Cardiac muscle cell (in vitro differentiated cells and primary cell): ENCODE data around the gene PSAPL1. TPM values are rescaled to one million over a fixed set of nuclear protein-coding genes. Genes with fewer than 3 reads are reported as not detected.

ENCODE experiments used
- DNase-seq, 2 donors: peaks; one replicate each; pipeline versions ENCODE4 v3.0.0 to v3.0.0-alpha.2; 2010 to 2017; ENCODE audit warnings: low read depth in 1 of 2, low spot score in 1 of 2
- H3K27ac ChIP-seq: fragments of 200-600 bp; sonication (generic); 2 replicates; pipeline ENCODE4 v1.5.1; 2016
- H3K27me3 ChIP-seq: fragments of 200-600 bp; sonication (generic); 2 replicates; pipeline ENCODE4 v1.6.0; 2016; ENCODE audit warnings: control low read depth
- H3K36me3 ChIP-seq: fragments of 200-600 bp; sonication (generic); 2 replicates; pipeline ENCODE4 v1.5.1; 2016; ENCODE audit warnings: control low read depth
- H3K4me1 ChIP-seq: fragments of 200-600 bp; sonication (generic); 2 replicates; pipeline ENCODE4 v1.8.1; 2017; ENCODE audit warnings: low read depth, mild to moderate bottlenecking, mixed run types
- H3K4me3 ChIP-seq: fragments of 200-600 bp; sonication (generic); 2 replicates; pipeline ENCODE4 v1.5.1; 2016; ENCODE audit warnings: mild to moderate bottlenecking
- H3K9me3 ChIP-seq: fragments of 200-600 bp; sonication (generic); 2 replicates; pipeline ENCODE4 v1.5.1; 2017; ENCODE audit warnings: low read depth, mild to moderate bottlenecking, control low read depth
- CTCF ChIP-seq: IDR thresholded peaks from 2 replicates; pipeline ENCODE4 v1.5.1; 2012; ENCODE audit warnings: low read depth, mild to moderate bottlenecking, low read length
- polyA plus RNA-seq: library from polyadenylated mRNA; unstranded; fragments of >200 nt; fragmentation: Nextera tagmentation; extraction: Ambion mirVana; gene quantifications from 2 replicates; pipeline ENCODE4 v1.2.1, GENCODE V29; 2016
- total RNA-seq: library from RNA; depleted of rRNA; stranded (reverse); fragments of >200 nt; gene quantifications from 2 replicates; pipeline ENCODE4 v1.2.3, GENCODE V29; 2016

The PSAPL1 gene
- total and polyA plus RNA-seq, 2 experiments from 2014 or later = 3.5 to 4.4 TPM

GRCh38 chr4:7381221-7381889 is 53.4 kb downstream of the PSAPL1 start:
- H3K4me1 ChIP-seq = no peaks in the 10 kb centered on the region
- DNase-seq = no peak
- no peaks in the 10 kb centered on the region for H3K9me3 ChIP-seq
- H3K4me3 ChIP-seq = no peak overlapping the region
- no peak for TF ChIP-seq CTCF
- H3K27me3 ChIP-seq = no peaks in the 10 kb centered on the region
- no peaks in the 10 kb centered on the region for H3K36me3 ChIP-seq
- no peak overlapping the region for H3K27ac ChIP-seq

Other genes with a start within 250 kb of the PSAPL1 start
- gene SORCS2, start 242.4 kb downstream of the PSAPL1 start, total RNA-seq = 1.4 and 6.9 TPM in 2 replicates
- 0.92 and 4.4 TPM in 2 replicates for gene SORCS2, start 242.4 kb downstream of the PSAPL1 start, polyA plus RNA-seq